Chondrocyte (in vitro differentiated cells): Measurements from ENCODE around the gene WDFY3. TPM values are rescaled to one million over a fixed set of nuclear protein-coding genes. Genes with fewer than 3 reads are reported as not detected.
A peak's percentile ranks its signal among the peaks of the same experiment; 100 is the strongest.
"Not testable (repeated sequence)": the region's sequence is repeated elsewhere in the genome, so short reads cannot be mapped to it uniquely, and the experiment has no call there.

Source experiments
- DNase-seq: peaks from one replicate; pipeline ENCODE4 v3.0.0; 2021; ENCODE audit warnings: mixed read lengths, low spot score
- H3K27ac Mint-ChIP-seq: one replicate; pipeline ENCODE4 v1.8.0; 2021; ENCODE audit warnings: mild to moderate bottlenecking, moderate library complexity, mixed read lengths; ENCODE audit not compliant: unreplicated experiment
- H3K27me3 Mint-ChIP-seq: 2 replicates; pipeline ENCODE4 v1.8.0; 2021; ENCODE audit warnings: low read depth, mixed read lengths
- H3K36me3 Mint-ChIP-seq: 2 replicates; pipeline ENCODE4 v1.8.0; 2021; ENCODE audit warnings: low read depth, mixed read lengths
- H3K4me1 Mint-ChIP-seq: 2 replicates; pipeline ENCODE4 v1.8.0; 2021; ENCODE audit warnings: low read depth, mild to moderate bottlenecking, mixed read lengths
- H3K4me3 Mint-ChIP-seq: one replicate; pipeline ENCODE4 v1.8.0; 2021; ENCODE audit warnings: mild to moderate bottlenecking, moderate library complexity, mixed read lengths; ENCODE audit not compliant: unreplicated experiment
- H3K9me3 Mint-ChIP-seq: 2 replicates; pipeline ENCODE4 v1.8.0; 2021; ENCODE audit warnings: low read depth, mixed read lengths
- CTCF ChIP-seq: fragments of 200-600 bp; sonication (generic); IDR thresholded peaks from 2 replicates; pipeline ENCODE4 v1.5.0; 2021; ENCODE audit warnings: antibody characterized with exemption, mild to moderate bottlenecking, moderate library complexity
- total RNA-seq: library from RNA; stranded (reverse); gene quantifications from 3 replicates; pipeline ENCODE4 v1.2.1, GENCODE V29; 2021

The WDFY3 gene
- total RNA-seq, 1 donor from 2014 or later, result 61.9 TPM

- Mint-ChIP-seq H3K27ac (no peak overlapping the region), H3K27me3 (no peaks in the 10 kb centered on the region), H3K4me3 (no peak overlapping the region), H3K4me1 (no peaks in the 10 kb centered on the region), H3K36me3 (peaks cover 8% of the 10 kb centered on the region), H3K9me3 (no peaks in the 10 kb centered on the region)
- TF ChIP-seq CTCF, result no peak
- DNase-seq, result no peak
These were observed 140.7 kb downstream of the WDFY3 start for GRCh38 chr4:84825701-84826341.

GRCh38 chr4:84821064-84821463, 145.4 kb downstream of the WDFY3 start:
- no peak for TF ChIP-seq CTCF
- no peak overlapping the region for H3K27ac Mint-ChIP-seq
- H3K9me3 Mint-ChIP-seq, result no peaks in the 10 kb centered on the region
- H3K4me3 Mint-ChIP-seq, result no peak overlapping the region
- DNase-seq, result no peak
- H3K4me1 Mint-ChIP-seq, result no peaks in the 10 kb centered on the region
- peaks cover 3% of the 10 kb centered on the region for H3K36me3 Mint-ChIP-seq
- no peaks in the 10 kb centered on the region for H3K27me3 Mint-ChIP-seq

GRCh38 chr4:84814094-84814750, 152.3 kb downstream of the WDFY3 start:
- no peaks in the 10 kb centered on the region for H3K27me3 Mint-ChIP-seq
- peak overlapping the region; percentile 96 for H3K27ac Mint-ChIP-seq
- no peaks in the 10 kb centered on the region for H3K9me3 Mint-ChIP-seq
- no peak overlapping the region for H3K4me3 Mint-ChIP-seq
- peaks cover 10% of the 10 kb centered on the region for H3K4me1 Mint-ChIP-seq
- TF ChIP-seq CTCF, result no peak
- DNase-seq, result no peak
- peaks cover 10% of the 10 kb centered on the region for H3K36me3 Mint-ChIP-seq

GRCh38 chr4:84809946-84810345, 156.5 kb downstream of the WDFY3 start:
- no peak for DNase-seq
- H3K4me3 Mint-ChIP-seq, result no peak overlapping the region
- H3K27ac Mint-ChIP-seq, result no peak overlapping the region
- H3K9me3 Mint-ChIP-seq, result no peaks in the 10 kb centered on the region
- peaks cover 23% of the 10 kb centered on the region for H3K36me3 Mint-ChIP-seq
- no peak for TF ChIP-seq CTCF
- no peaks in the 10 kb centered on the region for H3K27me3 Mint-ChIP-seq
- peaks cover 12% of the 10 kb centered on the region for H3K4me1 Mint-ChIP-seq

- no peak overlapping the region for H3K27ac Mint-ChIP-seq
- no peak for DNase-seq
- no peak overlapping the region for H3K4me3 Mint-ChIP-seq
- H3K27me3 Mint-ChIP-seq, result no peaks in the 10 kb centered on the region
- TF ChIP-seq CTCF, result no peak
- H3K4me1 Mint-ChIP-seq, result peaks cover 7% of the 10 kb centered on the region
- peaks cover 23% of the 10 kb centered on the region for H3K36me3 Mint-ChIP-seq
- H3K9me3 Mint-ChIP-seq, result no peaks in the 10 kb centered on the region
These were observed 158.2 kb downstream of the WDFY3 start for GRCh38 chr4:84808332-84808731.

- H3K4me1 Mint-ChIP-seq, DNase-seq, H3K27ac Mint-ChIP-seq, H3K9me3 Mint-ChIP-seq, H3K4me3 Mint-ChIP-seq, H3K27me3 Mint-ChIP-seq: not testable (repeated sequence)
- H3K36me3 Mint-ChIP-seq, result peaks cover 25% of the 10 kb centered on the region
These were observed 159.9 kb downstream of the WDFY3 start for GRCh38 chr4:84806541-84806940.
